ENCODE measurements around the gene C3orf85. TPM values are rescaled to one million over a fixed set of nuclear protein-coding genes. Genes with fewer than 3 reads are reported as not detected.

C3orf85 gene
- total RNA-seq, 6 experiments from 2014 or later, result not detected

DNA sequence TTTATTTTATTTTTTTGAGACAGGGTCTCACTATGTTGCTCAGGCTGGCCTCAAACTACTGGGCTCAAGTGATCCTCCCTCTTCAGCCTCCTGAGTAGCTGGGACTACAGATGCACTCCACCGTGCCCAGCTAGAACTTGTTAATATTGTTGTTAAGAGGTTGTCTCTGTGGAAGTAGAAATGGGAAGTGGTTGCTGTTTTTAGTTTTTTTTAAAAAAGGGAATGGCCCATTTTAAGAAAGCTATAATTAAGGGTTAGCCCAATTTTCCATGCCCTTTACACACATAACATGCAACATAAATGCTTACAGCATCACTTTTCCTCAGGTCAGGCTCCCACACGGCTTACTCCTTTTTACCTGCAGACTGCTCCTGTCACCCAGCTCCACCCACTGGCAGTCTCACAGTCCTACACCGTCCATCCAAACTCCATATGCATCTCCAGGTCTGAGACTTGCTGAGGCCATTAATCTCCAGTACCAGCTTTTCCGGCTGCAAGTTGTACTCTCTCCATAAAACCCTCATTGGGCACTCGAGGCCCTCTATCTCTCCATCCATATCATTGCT is 38.4 kb upstream of the C3orf85 start:
- Mint-ChIP-seq H3K27me3 (ENCODE audit: insufficient read depth) (no peaks in the 10 kb centered on the region), H3K27ac (no peak overlapping the region), H3K9me3 (no peaks in the 10 kb centered on the region), H3K36me3 (ENCODE audit: low read depth) (no peaks in the 10 kb centered on the region), H3K4me1 (ENCODE audit: low read depth) (no peaks in the 10 kb centered on the region), H3K4me3 (no peak overlapping the region)
- DNase-seq, result no peak
- TF ChIP-seq, protein P1, sequence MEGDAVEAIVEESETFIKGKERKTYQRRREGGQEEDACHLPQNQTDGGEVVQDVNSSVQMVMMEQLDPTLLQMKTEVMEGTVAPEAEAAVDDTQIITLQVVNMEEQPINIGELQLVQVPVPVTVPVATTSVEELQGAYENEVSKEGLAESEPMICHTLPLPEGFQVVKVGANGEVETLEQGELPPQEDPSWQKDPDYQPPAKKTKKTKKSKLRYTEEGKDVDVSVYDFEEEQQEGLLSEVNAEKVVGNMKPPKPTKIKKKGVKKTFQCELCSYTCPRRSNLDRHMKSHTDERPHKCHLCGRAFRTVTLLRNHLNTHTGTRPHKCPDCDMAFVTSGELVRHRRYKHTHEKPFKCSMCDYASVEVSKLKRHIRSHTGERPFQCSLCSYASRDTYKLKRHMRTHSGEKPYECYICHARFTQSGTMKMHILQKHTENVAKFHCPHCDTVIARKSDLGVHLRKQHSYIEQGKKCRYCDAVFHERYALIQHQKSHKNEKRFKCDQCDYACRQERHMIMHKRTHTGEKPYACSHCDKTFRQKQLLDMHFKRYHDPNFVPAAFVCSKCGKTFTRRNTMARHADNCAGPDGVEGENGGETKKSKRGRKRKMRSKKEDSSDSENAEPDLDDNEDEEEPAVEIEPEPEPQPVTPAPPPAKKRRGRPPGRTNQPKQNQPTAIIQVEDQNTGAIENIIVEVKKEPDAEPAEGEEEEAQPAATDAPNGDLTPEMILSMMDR (IDR thresholded peaks at IDR 0.05), result no peak

DNA sequence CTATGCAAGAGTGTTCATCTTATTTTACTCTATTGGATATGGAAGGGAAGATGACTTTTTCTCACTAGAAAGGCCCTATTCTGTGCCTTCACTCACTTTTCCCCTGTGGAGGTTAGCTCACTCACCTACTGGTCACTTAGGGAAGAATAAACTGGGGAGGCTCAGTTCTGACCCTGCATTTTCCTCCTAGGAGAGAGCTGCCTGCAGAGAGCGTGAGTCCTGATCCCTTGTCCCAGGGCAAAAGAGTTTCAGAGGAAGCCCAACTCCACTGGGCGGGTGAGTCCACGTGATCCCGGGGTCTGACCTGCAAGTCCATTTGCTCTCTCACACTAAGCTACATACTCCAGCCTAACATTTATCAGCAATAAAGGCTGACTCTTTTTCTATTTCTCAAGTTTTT is 26.9 kb upstream of the C3orf85 start:
- no peaks in the 10 kb centered on the region for H3K4me1 Mint-ChIP-seq (ENCODE audit: low read depth)
- peaks cover 33% of the 10 kb centered on the region for H3K9me3 Mint-ChIP-seq
- DNase-seq, result no peak
- no peaks in the 10 kb centered on the region for H3K36me3 Mint-ChIP-seq (ENCODE audit: low read depth)
- H3K4me3 Mint-ChIP-seq, result no peak overlapping the region
- TF ChIP-seq, protein P1 (IDR thresholded peaks at IDR 0.05), result no peak
- H3K27ac Mint-ChIP-seq, result no peak overlapping the region
- peaks cover 1% of the 10 kb centered on the region for H3K27me3 Mint-ChIP-seq (ENCODE audit: insufficient read depth)

DNA sequence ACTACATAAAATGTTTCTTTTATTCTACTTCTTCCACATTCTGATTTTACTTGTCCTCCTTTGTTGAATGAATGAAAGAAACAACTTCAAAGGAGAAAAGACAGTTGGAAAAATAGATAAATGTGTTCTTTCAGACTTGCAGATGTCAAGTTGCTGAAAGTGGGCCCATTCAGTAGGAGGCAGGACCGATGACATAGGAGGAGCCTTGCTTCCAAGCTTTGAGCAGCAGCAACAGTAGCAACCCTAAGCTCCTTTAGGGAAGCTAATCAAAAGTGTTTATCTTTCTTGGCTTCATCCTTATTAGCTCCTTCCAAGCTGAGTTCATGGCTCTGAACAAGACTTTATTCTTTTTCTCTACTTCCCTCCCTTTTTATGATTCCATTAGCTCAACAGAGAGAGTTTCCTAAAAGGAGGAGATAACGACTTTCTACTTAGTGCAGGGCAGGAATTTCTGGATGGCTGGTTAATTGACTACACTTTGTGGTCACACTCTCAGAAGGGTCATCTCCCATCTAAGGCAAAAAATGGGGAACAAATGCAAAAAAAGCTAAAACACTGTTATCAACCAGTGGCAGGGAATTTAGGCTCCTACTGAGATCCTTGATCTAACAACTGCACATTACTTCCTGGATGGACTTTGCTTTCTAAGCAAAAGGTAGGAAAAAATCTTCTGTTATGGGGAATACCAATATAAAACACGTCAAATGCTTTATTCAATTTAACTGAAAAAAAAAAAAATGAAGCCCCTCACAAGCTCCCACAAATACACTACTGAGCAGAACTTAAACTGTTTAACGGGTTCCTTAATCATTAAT is 23.4 kb upstream of the C3orf85 start:
- Mint-ChIP-seq H3K4me1 (ENCODE audit: low read depth) (no peaks in the 10 kb centered on the region), H3K36me3 (ENCODE audit: low read depth) (no peaks in the 10 kb centered on the region), H3K27ac (no peak overlapping the region), H3K9me3 (peaks cover 17% of the 10 kb centered on the region), H3K27me3 (ENCODE audit: insufficient read depth) (peaks cover 1% of the 10 kb centered on the region; the same call in 1 of the 2 replicates), H3K4me3 (no peak overlapping the region)
- TF ChIP-seq, protein P1 (IDR thresholded peaks at IDR 0.05), result no peak
- DNase-seq, result no peak

DNA sequence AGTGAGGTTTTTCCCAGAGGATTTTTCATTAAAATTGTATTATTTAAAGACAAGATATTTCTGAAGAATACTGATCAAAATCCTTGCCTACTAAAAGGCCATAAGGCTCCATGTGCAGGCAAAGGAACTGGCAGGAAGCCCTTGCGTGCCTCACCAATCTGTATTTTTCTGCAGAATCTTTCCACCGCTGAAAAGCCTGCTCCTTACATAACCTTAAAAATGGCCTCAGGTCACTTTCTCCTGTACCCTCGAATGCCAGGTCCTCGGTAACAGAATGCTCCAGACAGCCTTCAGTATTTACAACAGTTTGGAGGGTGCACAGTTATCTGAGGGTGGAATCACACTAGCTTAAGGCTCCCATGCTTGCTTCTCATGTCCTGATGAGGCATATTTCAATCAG is 21.8 kb upstream of the C3orf85 start:
- Mint-ChIP-seq H3K27me3 (ENCODE audit: insufficient read depth) (no peaks in the 10 kb centered on the region), H3K4me1 (ENCODE audit: low read depth) (no peaks in the 10 kb centered on the region), H3K36me3 (ENCODE audit: low read depth) (no peaks in the 10 kb centered on the region), H3K9me3 (peaks cover 9% of the 10 kb centered on the region), H3K4me3 (no peak overlapping the region), H3K27ac (no peak overlapping the region)
- TF ChIP-seq, protein P1 (IDR thresholded peaks at IDR 0.05), result no peak
- DNase-seq, result no peak

DNA sequence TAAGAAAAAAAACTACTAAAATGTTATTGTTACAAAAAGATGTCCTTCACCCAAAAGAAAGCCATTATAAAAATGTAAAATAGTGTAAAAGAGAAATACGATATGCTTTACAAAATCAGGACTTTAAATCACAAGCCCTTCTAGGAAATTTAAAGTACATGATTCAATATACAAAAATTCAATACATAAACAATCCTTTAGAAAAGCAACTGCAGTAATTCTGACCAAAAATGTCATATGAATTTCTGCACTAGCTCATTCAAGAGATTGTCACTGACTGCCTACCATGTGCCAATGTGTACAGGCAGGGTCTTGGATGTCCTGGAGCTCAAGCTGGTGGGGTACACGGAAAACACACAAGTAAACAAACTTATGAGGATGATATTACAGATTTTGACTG is 21.1 kb upstream of the C3orf85 start:
- DNase-seq, result no peak
- Mint-ChIP-seq H3K27ac (no peak overlapping the region), H3K27me3 (ENCODE audit: insufficient read depth) (no peaks in the 10 kb centered on the region), H3K4me1 (ENCODE audit: low read depth) (no peaks in the 10 kb centered on the region), H3K36me3 (ENCODE audit: low read depth) (no peaks in the 10 kb centered on the region), H3K4me3 (no peak overlapping the region), H3K9me3 (peaks cover 9% of the 10 kb centered on the region)
- TF ChIP-seq, protein P1 (IDR thresholded peaks at IDR 0.05), result no peak

Measured in HFFc6 (cell line).